ACHN (cell line): ENCODE results near the gene ZMIZ1.
A peak's percentile ranks its signal among the peaks of the same experiment; 100 is the strongest.

Source experiments
- DNase-seq: peaks from one replicate; pipeline ENCODE4 v3.0.0-alpha.2; 2015
- in situ Hi-C: cut with HindIII; loops from 2 replicates; pipeline ENCODE4 v1.10.0; 2017; ENCODE audit warnings: low sequenced_read_pairs, low pct_ligation_motif_present, low pct_unique_long_range_greater_than_20kb

Gene ZMIZ1

GRCh38 chr10:79103585-79103984 lies 34.8 kb downstream of the ZMIZ1 start:
- no peak for DNase-seq
- in situ Hi-C loops = no loop called here

- no peak for DNase-seq
- in situ Hi-C loops = no loop called here
Measured at GRCh38 chr10:79105150-79105739, 36.5 kb downstream of the ZMIZ1 start.

- DNase-seq = no peak
- in situ Hi-C loops = no loop called here
Measured at GRCh38 chr10:79105818-79106217, 37.1 kb downstream of the ZMIZ1 start.

GRCh38 chr10:79106256-79107050 lies 37.7 kb downstream of the ZMIZ1 start:
- DNase-seq = no peak
- in situ Hi-C loops = no loop called here

GRCh38 chr10:79107736-79108264 lies 39.0 kb downstream of the ZMIZ1 start:
- in situ Hi-C loops = no loop called here
- no peak for DNase-seq

- in situ Hi-C loops = no loop called here
- DNase-seq = no peak
Measured at GRCh38 chr10:79108728-79109127, 40.0 kb downstream of the ZMIZ1 start.

GRCh38 chr10:79111427-79111826 lies 42.7 kb downstream of the ZMIZ1 start:
- peak; percentile 96 for DNase-seq
- in situ Hi-C loops = no loop called here

GRCh38 chr10:79111846-79112614 lies 43.3 kb downstream of the ZMIZ1 start:
- in situ Hi-C loops = no loop called here

GRCh38 chr10:79112881-79113431 lies 44.2 kb downstream of the ZMIZ1 start:
- in situ Hi-C loops = no loop called here
- DNase-seq = peak; percentile 74

More at GRCh38 chr10:79111846-79112614, 43.3 kb downstream of the ZMIZ1 start:
- DNase-seq = no peak

- in situ Hi-C loops = no loop called here
Measured at GRCh38 chr10:79113827-79114226, 45.1 kb downstream of the ZMIZ1 start.

GRCh38 chr10:79115302-79115701 lies 46.5 kb downstream of the ZMIZ1 start:
- DNase-seq = no peak
- in situ Hi-C loops = no loop called here

More at GRCh38 chr10:79113827-79114226, 45.1 kb downstream of the ZMIZ1 start:
- no peak for DNase-seq

- in situ Hi-C loops = no loop called here
- no peak for DNase-seq
Measured at GRCh38 chr10:79116368-79116767, 47.6 kb downstream of the ZMIZ1 start.

- in situ Hi-C loops = no loop called here
- no peak for DNase-seq
Measured at GRCh38 chr10:79116801-79117723, 48.3 kb downstream of the ZMIZ1 start.

GRCh38 chr10:79118286-79119202 lies 49.8 kb downstream of the ZMIZ1 start:
- DNase-seq = no peak
- in situ Hi-C loops = no loop called here

GRCh38 chr10:79119306-79119705 lies 50.5 kb downstream of the ZMIZ1 start:
- in situ Hi-C loops = no loop called here
- DNase-seq = no peak

GRCh38 chr10:79123547-79123963 lies 54.8 kb downstream of the ZMIZ1 start:
- no peak for DNase-seq
- in situ Hi-C loops = no loop called here

GRCh38 chr10:79124066-79124465 lies 55.3 kb downstream of the ZMIZ1 start:
- DNase-seq = no peak
- in situ Hi-C loops = no loop called here
